DMS153 treated with DMSO at 0.1 percent for 48 hours (cell line): ENCODE results near the gene MAVS.
"Not testable (repeated sequence)": the region's sequence is repeated elsewhere in the genome, so short reads cannot be mapped to it uniquely, and the experiment has no call there.

Experiments
- DNase-seq: peaks from one replicate; lab custom pipeline; 2025; ENCODE audit not compliant: unreplicated experiment; lab: John Stamatoyannopoulos, UW

The MAVS gene

GRCh38 chr20:3885715-3886114 is 39.1 kb downstream of the MAVS start:
- DNase-seq: no peak

GRCh38 chr20:3887876-3888620 is 41.4 kb downstream of the MAVS start:
- no peak for DNase-seq

- DNase-seq: peak; percentile 95
These were observed 42.2 kb downstream of the MAVS start, which contains the start of gene PANK2 for GRCh38 chr20:3888622-3889488. Gene PANK2, plus strand, starts transcription at chr20:3889387.

- no peak for DNase-seq
These were observed 43.1 kb downstream of the MAVS start for GRCh38 chr20:3889489-3890397.

- peak; percentile 39 for DNase-seq
These were observed 43.7 kb downstream of the MAVS start for GRCh38 chr20:3890398-3890751.

GRCh38 chr20:3890999-3891929 is 44.6 kb downstream of the MAVS start:
- DNase-seq: no peak

GRCh38 chr20:3894796-3895195 is 48.2 kb downstream of the MAVS start:
- no peak for DNase-seq

GRCh38 chr20:3896302-3896701 is 49.7 kb downstream of the MAVS start:
- DNase-seq: no peak

GRCh38 chr20:3896853-3897583 is 50.4 kb downstream of the MAVS start:
- no peak for DNase-seq

- DNase-seq: not testable (repeated sequence)
These were observed 51.5 kb downstream of the MAVS start for GRCh38 chr20:3898181-3898580.

- DNase-seq: no peak
These were observed 52.0 kb downstream of the MAVS start for GRCh38 chr20:3898639-3899038.

- no peak for DNase-seq
These were observed 53.6 kb downstream of the MAVS start for GRCh38 chr20:3900187-3900604.

GRCh38 chr20:3901028-3901705 is 54.5 kb downstream of the MAVS start:
- no peak for DNase-seq

- no peak for DNase-seq
These were observed 55.2 kb downstream of the MAVS start for GRCh38 chr20:3901706-3902440.

GRCh38 chr20:3902446-3902845 is 55.8 kb downstream of the MAVS start:
- DNase-seq: no peak

GRCh38 chr20:3904224-3904623 is 57.6 kb downstream of the MAVS start:
- no peak for DNase-seq

GRCh38 chr20:3904857-3905256 is 58.2 kb downstream of the MAVS start:
- no peak for DNase-seq
